PC-3 (cell line): ENCODE measurements around the gene PAN3. TPM values are rescaled to one million over a fixed set of nuclear protein-coding genes. Genes with fewer than 3 reads are reported as not detected.

Source experiments
- ATAC-seq: fragments of 200-7000 bp; cut with Tn5 transposase; 2 replicates; pipeline ENCODE4 v1.9.1; 2020; ENCODE audit warnings: mild to moderate bottlenecking, moderate library complexity
- BruUV-seq: library from RNA; stranded (reverse); fragments of 400-500 nt; replicated peaks from 2 replicates; lab custom pipeline; 2021; lab: Mats Ljungman, UMichigan
- CTCF ChIA-PET: fragments of 300-600 bp; sonication (Branson Sonifier 250); formaldehyde crosslinking; loops from one replicate; lab custom pipeline; 2022; ENCODE audit warnings: antibody characterized with exemption; lab: Charles Lee
- POLR2A ChIA-PET: fragments of 300-600 bp; sonication (Branson Sonifier 250); formaldehyde crosslinking; loops from one replicate; lab custom pipeline; 2022; ENCODE audit warnings: antibody characterized with exemption; ENCODE audit not compliant: unreplicated experiment; lab: Charles Lee
- DNase-seq: peaks from one replicate; pipeline ENCODE4 v3.0.0-alpha.2; 2015
- H2AFZ ChIP-seq: fragments of 300-600 bp; sonication (generic); 2 replicates; pipeline ENCODE4 v1.6.0; 2016; ENCODE audit warnings: antibody characterized with exemption, low read length
- H3F3A ChIP-seq: fragments of 300-600 bp; sonication (generic); one replicate; pipeline ENCODE4 v1.6.0; 2017; ENCODE audit warnings: antibody characterized with exemption, low read length, control low read depth, mild to moderate bottlenecking; ENCODE audit not compliant: unreplicated experiment
- H3K27ac ChIP-seq: fragments of 300-600 bp; sonication (generic); 2 replicates; pipeline ENCODE4 v1.5.1; 2016; ENCODE audit warnings: mild to moderate bottlenecking, low read length
- H3K27me3 ChIP-seq: fragments of 300-600 bp; sonication (generic); 2 replicates; pipeline ENCODE4 v1.6.1; 2016; ENCODE audit warnings: low read length, mixed read lengths
- H3K36me3 ChIP-seq: fragments of 300-600 bp; sonication (generic); 2 replicates; pipeline ENCODE4 v1.6.1; 2016; ENCODE audit warnings: low read depth, mixed run types, low read length, mixed read lengths
- H3K4me1 ChIP-seq: fragments of 300-600 bp; sonication (generic); 2 replicates; pipeline ENCODE4 v1.5.1; 2016; ENCODE audit warnings: low read length; ENCODE audit not compliant: insufficient read depth
- H3K4me2 ChIP-seq: fragments of 300-600 bp; sonication (generic); 2 replicates; pipeline ENCODE4 v1.6.0; 2016; ENCODE audit warnings: low read length
- H3K4me3 ChIP-seq: fragments of 300-600 bp; sonication (generic); 2 replicates; pipeline ENCODE4 v1.5.1; 2016; ENCODE audit warnings: mild to moderate bottlenecking, low read length, mixed read lengths
- H3K79me2 ChIP-seq: fragments of 300-600 bp; sonication (generic); 2 replicates; pipeline ENCODE4 v1.6.1; 2017; ENCODE audit warnings: low read length, mixed read lengths
- H3K9ac ChIP-seq: fragments of 300-600 bp; sonication (generic); 2 replicates; pipeline ENCODE4 v1.6.0; 2016; ENCODE audit warnings: mild to moderate bottlenecking, low read length
- H3K9me2 ChIP-seq: fragments of 300-600 bp; sonication (generic); replicated peaks from 2 replicates; pipeline ENCODE4 v1.6.1; 2016; ENCODE audit warnings: mixed run types, low read length, mixed read lengths
- H3K9me3 ChIP-seq: fragments of 300-600 bp; sonication (generic); 2 replicates; pipeline ENCODE4 v1.6.1; 2016; ENCODE audit warnings: low read length, mixed read lengths
- H4K20me1 ChIP-seq: fragments of 300-600 bp; sonication (generic); 2 replicates; pipeline ENCODE4 v1.6.1; 2016; ENCODE audit warnings: low read length, mixed read lengths
- EZH2 ChIP-seq: fragments of 300-600 bp; sonication (generic); IDR thresholded peaks from one replicate; pipeline ENCODE4 v1.6.1; 2017; ENCODE audit warnings: antibody characterized with exemption, mild to moderate bottlenecking, low read length; ENCODE audit not compliant: unreplicated experiment
- EZH2phosphoT487 ChIP-seq: fragments of 300-600 bp; sonication (generic); IDR thresholded peaks from 2 replicates; pipeline ENCODE4 v1.6.1; 2018; ENCODE audit warnings: mild to moderate bottlenecking, antibody characterized with exemption, low read length, borderline replicate concordance
- intact Hi-C: fragments of 100-400 bp; cut with micrococcal nuclease; formaldehyde crosslinking; loops from 2 replicates; pipeline ENCODE4 v1.9.0; 2023
- total RNA-seq: library from RNA; depleted of rRNA; stranded (reverse); fragments of >200 nt; gene quantifications from 2 replicates; pipeline ENCODE4 v1.2.3, GENCODE V29; 2014
- TF ChIP-seq, protein P1 (sequence below): fragments of 300-600 bp; sonication (generic); conservative IDR thresholded peaks from 2 replicates; pipeline ENCODE4 v1.5.1; 2017; ENCODE audit warnings: antibody characterized with exemption, low read depth, mild to moderate bottlenecking, low read length

The PAN3 gene
- total RNA-seq, 1 experiment from 2014 or later: 14.6 TPM

DNA sequence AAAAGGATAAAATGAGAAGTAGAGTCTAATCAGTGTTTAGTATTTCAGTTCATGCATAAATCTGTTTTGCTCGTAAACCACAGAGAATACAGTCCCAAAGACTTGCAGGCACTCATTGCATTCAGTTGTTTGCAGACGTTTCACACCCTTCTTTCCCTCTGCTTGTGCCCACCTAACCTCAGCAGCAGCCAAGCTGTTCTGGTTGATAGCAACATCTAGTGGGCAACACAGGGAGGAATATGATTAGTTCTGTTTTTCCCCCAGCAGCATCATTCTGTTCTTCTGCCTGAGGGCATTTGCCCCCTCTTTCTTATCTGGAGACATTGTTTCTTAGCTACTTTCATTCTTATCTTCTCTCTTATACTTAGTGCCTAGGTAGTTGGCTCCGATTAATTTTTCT lies 135.6 kb downstream of the PAN3 start:
- H3K4me2 ChIP-seq: no peak overlapping the region
- H3K4me1 ChIP-seq: no peaks in the 10 kb centered on the region
- H3K4me3 ChIP-seq: no peak overlapping the region
- no peaks in the 10 kb centered on the region for H3K79me2 ChIP-seq
- ATAC-seq (no peak), DNase-seq (no peak)
- H4K20me1 ChIP-seq: no peaks in the 10 kb centered on the region
- H2AFZ ChIP-seq: no peak overlapping the region
- no peak overlapping the region for H3K27ac ChIP-seq
- H3K9me3 ChIP-seq: no peaks in the 10 kb centered on the region
- H3K9me2 ChIP-seq: no peaks in the 10 kb centered on the region
- H3F3A ChIP-seq: no peaks in the 10 kb centered on the region
- ChIA-PET POLR2A (no interaction called here), CTCF (no interaction called here)
- H3K27me3 ChIP-seq: no peaks in the 10 kb centered on the region
- intact Hi-C loops: no loop called here
- H3K36me3 ChIP-seq: peaks cover 5% of the 10 kb centered on the region; the same call in 1 of the 2 replicates
- no TSS peak for BruUV-seq
- TF ChIP-seq, protein P1, sequence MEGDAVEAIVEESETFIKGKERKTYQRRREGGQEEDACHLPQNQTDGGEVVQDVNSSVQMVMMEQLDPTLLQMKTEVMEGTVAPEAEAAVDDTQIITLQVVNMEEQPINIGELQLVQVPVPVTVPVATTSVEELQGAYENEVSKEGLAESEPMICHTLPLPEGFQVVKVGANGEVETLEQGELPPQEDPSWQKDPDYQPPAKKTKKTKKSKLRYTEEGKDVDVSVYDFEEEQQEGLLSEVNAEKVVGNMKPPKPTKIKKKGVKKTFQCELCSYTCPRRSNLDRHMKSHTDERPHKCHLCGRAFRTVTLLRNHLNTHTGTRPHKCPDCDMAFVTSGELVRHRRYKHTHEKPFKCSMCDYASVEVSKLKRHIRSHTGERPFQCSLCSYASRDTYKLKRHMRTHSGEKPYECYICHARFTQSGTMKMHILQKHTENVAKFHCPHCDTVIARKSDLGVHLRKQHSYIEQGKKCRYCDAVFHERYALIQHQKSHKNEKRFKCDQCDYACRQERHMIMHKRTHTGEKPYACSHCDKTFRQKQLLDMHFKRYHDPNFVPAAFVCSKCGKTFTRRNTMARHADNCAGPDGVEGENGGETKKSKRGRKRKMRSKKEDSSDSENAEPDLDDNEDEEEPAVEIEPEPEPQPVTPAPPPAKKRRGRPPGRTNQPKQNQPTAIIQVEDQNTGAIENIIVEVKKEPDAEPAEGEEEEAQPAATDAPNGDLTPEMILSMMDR: 0 out of 2 replicates have a peak, but pooled peaks have one; percentile 9
- TF ChIP-seq EZH2phosphoT487 (no peak), EZH2 (no peak)
- no peak overlapping the region for H3K9ac ChIP-seq

DNA sequence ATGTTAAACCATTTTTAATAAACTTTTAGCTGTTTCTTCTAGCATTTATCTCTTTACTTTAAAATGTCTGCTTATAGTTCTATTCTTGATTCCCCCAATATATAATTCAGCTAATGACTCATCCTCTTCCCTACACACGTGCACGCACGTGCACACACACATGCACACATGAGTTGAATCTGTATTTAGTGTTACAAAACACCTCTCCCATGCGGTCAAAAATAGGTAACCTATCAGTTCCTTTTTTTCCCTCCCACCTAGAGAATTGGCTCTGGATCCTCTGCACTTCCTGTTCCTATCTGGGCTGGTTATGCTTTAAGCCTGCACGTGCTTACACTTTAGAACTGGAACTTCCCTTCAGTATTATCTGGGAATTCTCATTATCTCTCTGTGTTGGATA lies 144.1 kb downstream of the PAN3 start:
- no peaks in the 10 kb centered on the region for H3K4me1 ChIP-seq
- H3K27me3 ChIP-seq: no peaks in the 10 kb centered on the region
- no peaks in the 10 kb centered on the region for H3K9me2 ChIP-seq
- H2AFZ ChIP-seq: no peak overlapping the region
- intact Hi-C loops: no loop called here
- no peak overlapping the region for H3K27ac ChIP-seq
- H4K20me1 ChIP-seq: no peaks in the 10 kb centered on the region
- no peaks in the 10 kb centered on the region for H3K79me2 ChIP-seq
- ChIA-PET POLR2A (no interaction called here), CTCF (no interaction called here)
- H3F3A ChIP-seq: no peaks in the 10 kb centered on the region
- H3K9me3 ChIP-seq: no peaks in the 10 kb centered on the region
- TF ChIP-seq EZH2 (no peak), EZH2phosphoT487 (no peak)
- TF ChIP-seq, protein P1: no peak
- H3K4me3 ChIP-seq: no peak overlapping the region
- BruUV-seq: no TSS peak
- peaks cover 8% of the 10 kb centered on the region; the same call in 1 of the 2 replicates for H3K36me3 ChIP-seq
- H3K4me2 ChIP-seq: no peak overlapping the region
- ATAC-seq (no peak), DNase-seq (no peak)
- H3K9ac ChIP-seq: no peak overlapping the region

DNA sequence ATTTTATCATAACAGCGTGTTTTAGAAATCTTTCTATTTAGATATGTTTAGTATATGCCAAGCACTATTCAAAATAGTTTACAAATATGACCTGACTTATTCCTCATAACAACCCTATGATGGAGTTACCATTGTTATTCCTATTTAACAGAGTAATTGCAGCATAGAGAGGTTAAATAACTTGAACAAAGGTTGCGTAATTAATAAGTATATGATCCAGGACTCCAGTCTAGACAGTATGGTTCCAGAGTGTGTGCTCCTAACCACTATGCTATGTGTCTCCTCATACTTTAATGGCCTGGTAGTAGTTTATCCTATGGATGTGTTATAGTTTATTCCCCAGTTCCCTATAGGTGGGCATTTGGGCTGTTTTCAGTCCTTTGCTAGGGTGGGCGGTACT lies 145.3 kb downstream of the PAN3 start:
- H3K27me3 ChIP-seq: no peaks in the 10 kb centered on the region
- POLR2A ChIA-PET: no interaction called here
- ATAC-seq (no peak), DNase-seq (no peak)
- no peak overlapping the region for H3K27ac ChIP-seq
- H3K9ac ChIP-seq: no peak overlapping the region
- H3K79me2 ChIP-seq: no peaks in the 10 kb centered on the region
- intact Hi-C loops: no loop called here
- H3F3A ChIP-seq: no peaks in the 10 kb centered on the region
- H3K9me3 ChIP-seq: no peaks in the 10 kb centered on the region
- BruUV-seq: no TSS peak
- no peaks in the 10 kb centered on the region for H4K20me1 ChIP-seq
- TF ChIP-seq EZH2phosphoT487 (no peak), EZH2 (no peak)
- TF ChIP-seq, protein P1: no peak
- H3K9me2 ChIP-seq: no peaks in the 10 kb centered on the region
- H2AFZ ChIP-seq: no peak overlapping the region
- CTCF ChIA-PET: no interaction called here
- no peak overlapping the region for H3K4me3 ChIP-seq
- H3K36me3 ChIP-seq: peaks cover 13% of the 10 kb centered on the region; the same call in 1 of the 2 replicates
- H3K4me1 ChIP-seq: no peaks in the 10 kb centered on the region
- H3K4me2 ChIP-seq: no peak overlapping the region
